HUES48 (cell line): Measurements from ENCODE around the gene CDK6.

Experiments
- H3K27ac ChIP-seq: one replicate; pipeline ENCODE4 v1.7.0; 2013; ENCODE audit warnings: low read depth, low read length, inconsistent platforms
- H3K27me3 ChIP-seq: 2 replicates; pipeline ENCODE4 v1.6.1; 2013; ENCODE audit warnings: mild to moderate bottlenecking, low read length; ENCODE audit not compliant: control insufficient read depth, insufficient read depth
- H3K36me3 ChIP-seq: 2 replicates; pipeline ENCODE4 v1.6.1; 2013; ENCODE audit warnings: low read length; ENCODE audit not compliant: control insufficient read depth, insufficient read depth
- H3K4me1 ChIP-seq: 2 replicates; pipeline ENCODE4 v1.6.1; 2013; ENCODE audit warnings: mild to moderate bottlenecking, low read length; ENCODE audit not compliant: control insufficient read depth, insufficient read depth
- H3K4me3 ChIP-seq: 2 replicates; pipeline ENCODE4 v1.5.1; 2013; ENCODE audit warnings: mild to moderate bottlenecking, low read depth, low read length
- H3K9ac ChIP-seq: 2 replicates; pipeline ENCODE4 v1.6.1; 2013; ENCODE audit warnings: mild to moderate bottlenecking, low read depth, low read length, moderate library complexity
- H3K9me3 ChIP-seq: 2 replicates; pipeline ENCODE4 v1.6.1; 2013; ENCODE audit warnings: low read length; ENCODE audit not compliant: control insufficient read depth, insufficient read depth

CDK6 gene

DNA sequence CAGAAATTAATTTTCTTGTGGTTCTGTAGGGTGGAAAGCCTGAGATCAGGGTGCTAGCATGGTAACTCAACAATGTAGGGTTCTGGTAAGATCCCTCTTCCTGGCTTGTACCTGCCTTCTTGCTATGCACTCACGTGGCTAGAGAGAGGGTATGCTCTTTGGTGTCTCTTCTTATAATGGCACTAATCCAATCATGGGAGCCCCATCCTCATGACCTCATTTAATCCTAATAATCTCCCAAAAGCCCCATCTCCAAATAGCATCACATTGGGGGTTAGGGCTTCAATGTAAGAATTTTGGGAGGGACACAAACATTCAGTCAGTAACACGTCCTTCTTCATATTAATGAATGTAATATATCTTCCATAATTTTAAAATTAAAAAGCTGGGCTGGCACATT is 206.6 kb downstream of the CDK6 start:
- Histone ChIP-seq H3K36me3 (no peaks in the 10 kb centered on the region), H3K4me3 (no peak overlapping the region), H3K27me3 (no peaks in the 10 kb centered on the region), H3K9ac (no peak overlapping the region), H3K9me3 (no peaks in the 10 kb centered on the region), H3K4me1 (peaks cover 15% of the 10 kb centered on the region), H3K27ac (no peak overlapping the region)

GRCh38 chr7:92627956-92628355 is 208.4 kb downstream of the CDK6 start:
- no peaks in the 10 kb centered on the region for H3K27me3 ChIP-seq
- no peaks in the 10 kb centered on the region for H3K36me3 ChIP-seq
- H3K9me3 ChIP-seq, result no peaks in the 10 kb centered on the region
- H3K4me1 ChIP-seq, result no peaks in the 10 kb centered on the region; the same call in 1 of the 2 replicates
- H3K27ac ChIP-seq, result no peak overlapping the region
- H3K9ac ChIP-seq, result no peak overlapping the region
- no peak overlapping the region for H3K4me3 ChIP-seq

DNA sequence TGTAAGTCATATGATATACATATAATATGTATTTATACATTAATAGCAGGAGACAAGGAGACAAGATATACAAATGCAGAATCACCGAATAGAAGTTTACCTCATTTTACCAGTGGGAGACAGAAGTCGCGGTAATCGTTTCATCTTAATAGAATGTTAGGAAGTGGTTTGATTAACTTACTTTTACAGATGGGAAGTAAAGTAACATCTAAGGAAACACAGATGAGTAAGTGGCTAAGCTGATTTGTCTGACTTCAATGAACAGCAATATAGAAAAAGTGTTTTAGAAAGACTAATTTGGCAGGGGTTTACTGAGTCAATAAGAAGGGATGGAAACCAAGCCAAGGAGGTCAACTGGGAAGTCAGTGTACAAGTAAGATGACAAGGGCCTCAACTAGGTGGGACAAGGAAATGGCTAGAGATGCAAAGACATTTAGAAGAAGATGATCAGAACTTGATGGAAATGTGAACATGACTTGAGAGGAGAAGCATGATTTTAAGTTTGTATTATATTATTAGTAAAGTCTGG is 210.0 kb downstream of the CDK6 start:
- Histone ChIP-seq H3K27ac (no peak overlapping the region), H3K9me3 (no peaks in the 10 kb centered on the region), H3K9ac (no peak overlapping the region), H3K4me3 (no peak overlapping the region), H3K27me3 (no peaks in the 10 kb centered on the region), H3K36me3 (no peaks in the 10 kb centered on the region), H3K4me1 (peaks cover 2% of the 10 kb centered on the region)

DNA sequence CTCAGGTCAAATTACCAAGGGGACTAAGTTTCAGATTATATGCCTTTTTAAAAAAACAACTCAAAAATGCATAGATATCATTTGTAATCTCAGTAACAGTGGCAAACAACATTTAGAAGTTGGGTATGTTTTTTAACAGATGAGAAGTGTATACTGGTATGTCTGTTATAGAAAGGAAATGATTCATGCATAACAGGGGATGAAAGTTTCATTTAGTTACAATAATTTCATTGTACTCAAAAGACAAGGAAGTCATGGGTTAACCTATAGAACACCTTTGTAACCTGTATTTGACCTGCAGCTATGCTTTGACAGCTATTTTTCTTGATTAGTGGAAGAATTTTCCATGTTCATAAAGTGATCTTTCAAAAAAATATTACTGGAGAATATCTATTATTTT is 210.8 kb downstream of the CDK6 start:
- peaks cover 6% of the 10 kb centered on the region for H3K4me1 ChIP-seq
- no peaks in the 10 kb centered on the region for H3K36me3 ChIP-seq
- H3K9ac ChIP-seq, result no peak overlapping the region
- H3K4me3 ChIP-seq, result no peak overlapping the region
- no peaks in the 10 kb centered on the region for H3K27me3 ChIP-seq
- no peak overlapping the region for H3K27ac ChIP-seq
- H3K9me3 ChIP-seq, result no peaks in the 10 kb centered on the region

DNA sequence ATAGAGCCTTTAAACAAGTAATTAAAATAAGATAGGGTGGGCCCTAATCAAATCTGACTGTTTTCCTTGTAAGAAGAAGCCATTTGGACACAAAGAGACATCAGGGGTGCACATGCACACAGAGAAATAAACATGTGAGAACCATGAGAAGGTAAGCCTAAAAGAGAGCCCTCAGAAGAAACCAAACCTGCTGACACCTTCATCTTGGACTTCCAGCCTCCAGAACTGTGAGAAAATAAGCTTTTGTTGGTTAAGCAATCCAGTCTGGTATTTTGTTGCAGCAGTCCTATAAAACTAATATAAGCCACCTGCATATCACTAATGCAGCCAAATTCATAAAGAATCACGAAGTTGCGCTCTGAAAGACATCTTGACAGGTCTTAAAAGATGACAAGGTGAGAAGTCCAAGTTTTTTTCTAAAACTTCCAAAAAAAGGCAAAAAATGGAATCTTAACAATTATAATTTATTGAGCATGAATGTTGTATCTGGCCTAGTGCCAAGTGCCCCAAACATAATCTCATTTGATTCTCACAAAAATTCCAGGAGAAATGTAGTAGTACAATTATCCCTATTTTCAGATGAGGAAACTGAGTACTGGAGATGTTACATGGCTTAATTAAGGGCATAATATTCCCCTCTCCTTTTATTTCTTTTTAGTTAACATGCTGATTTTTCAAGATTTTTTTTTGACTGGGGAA is 211.9 kb downstream of the CDK6 start:
- no peaks in the 10 kb centered on the region for H3K27me3 ChIP-seq
- H3K9me3 ChIP-seq, result no peaks in the 10 kb centered on the region
- H3K27ac ChIP-seq, result no peak overlapping the region
- no peak overlapping the region for H3K9ac ChIP-seq
- H3K4me1 ChIP-seq, result peaks cover 6% of the 10 kb centered on the region
- H3K4me3 ChIP-seq, result no peak overlapping the region
- no peaks in the 10 kb centered on the region for H3K36me3 ChIP-seq

DNA sequence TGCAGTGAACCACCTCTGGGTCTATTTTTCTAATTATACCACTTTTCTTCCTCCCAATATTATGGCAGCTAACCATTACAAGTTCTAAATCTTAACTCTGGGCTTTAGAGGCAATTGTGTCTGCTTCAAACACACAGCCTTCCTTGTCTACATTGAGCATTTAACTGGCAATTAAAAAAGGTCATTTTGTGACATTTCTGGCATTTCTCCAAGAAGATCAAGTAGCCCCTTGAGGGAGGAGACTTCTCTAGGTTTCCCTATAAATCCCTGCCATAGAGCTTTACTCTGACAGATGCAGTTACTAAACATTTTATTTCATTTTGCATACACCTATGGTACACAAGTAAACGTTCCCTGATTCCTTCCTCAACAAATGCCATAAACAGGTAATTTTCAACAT is 212.8 kb downstream of the CDK6 start:
- no peak overlapping the region for H3K9ac ChIP-seq
- H3K36me3 ChIP-seq, result no peaks in the 10 kb centered on the region
- H3K4me1 ChIP-seq, result peaks cover 6% of the 10 kb centered on the region
- no peak overlapping the region for H3K27ac ChIP-seq
- no peak overlapping the region for H3K4me3 ChIP-seq
- no peaks in the 10 kb centered on the region for H3K27me3 ChIP-seq
- no peaks in the 10 kb centered on the region for H3K9me3 ChIP-seq

DNA sequence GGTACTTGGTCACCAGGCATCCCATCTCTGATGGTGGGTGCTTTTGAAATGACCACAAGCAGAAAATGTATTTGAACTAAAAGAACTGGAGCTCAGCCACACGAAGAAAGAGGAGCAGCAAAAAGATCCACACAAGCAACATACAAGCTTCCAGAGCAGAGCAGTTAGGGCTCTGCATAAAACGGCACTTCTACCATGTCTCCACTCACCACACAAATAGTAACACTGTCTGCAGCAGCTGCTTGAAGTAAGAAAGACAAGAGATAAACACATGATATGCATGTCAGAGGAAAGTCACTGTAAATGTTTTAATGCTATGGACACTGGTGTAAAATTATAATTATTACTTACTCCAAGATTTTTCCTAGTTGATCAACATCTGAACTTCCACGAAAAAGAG is 213.7 kb downstream of the CDK6 start:
- H3K27ac ChIP-seq, result no peak overlapping the region
- peaks cover 4% of the 10 kb centered on the region; the same call in 1 of the 2 replicates for H3K36me3 ChIP-seq
- peaks cover 6% of the 10 kb centered on the region for H3K4me1 ChIP-seq
- H3K27me3 ChIP-seq, result no peaks in the 10 kb centered on the region
- H3K9ac ChIP-seq, result no peak overlapping the region
- no peak overlapping the region for H3K4me3 ChIP-seq
- H3K9me3 ChIP-seq, result no peaks in the 10 kb centered on the region

DNA sequence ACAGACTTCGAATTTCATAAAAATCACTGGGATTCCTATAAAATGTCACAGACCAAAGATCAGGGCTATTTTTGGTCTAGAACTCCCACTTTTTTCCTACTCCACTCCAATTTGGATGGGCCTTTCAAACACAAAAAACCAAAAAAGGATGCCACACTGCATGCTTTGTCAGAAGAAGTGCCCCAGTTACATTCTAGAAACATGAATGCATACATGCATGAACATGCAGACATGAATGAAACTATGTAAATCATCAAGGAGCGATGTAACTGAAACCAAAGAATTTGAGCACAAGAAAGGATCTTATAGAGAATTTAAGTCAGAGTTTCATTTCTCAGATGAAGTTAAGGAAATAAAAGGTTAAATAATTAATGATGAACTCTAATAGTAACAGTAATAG is 214.3 kb downstream of the CDK6 start:
- no peak overlapping the region for H3K9ac ChIP-seq
- H3K4me1 ChIP-seq, result peaks cover 6% of the 10 kb centered on the region
- H3K27me3 ChIP-seq, result no peaks in the 10 kb centered on the region
- H3K4me3 ChIP-seq, result no peak overlapping the region
- no peak overlapping the region for H3K27ac ChIP-seq
- no peaks in the 10 kb centered on the region for H3K9me3 ChIP-seq
- H3K36me3 ChIP-seq, result peaks cover 5% of the 10 kb centered on the region; the same call in 1 of the 2 replicates

DNA sequence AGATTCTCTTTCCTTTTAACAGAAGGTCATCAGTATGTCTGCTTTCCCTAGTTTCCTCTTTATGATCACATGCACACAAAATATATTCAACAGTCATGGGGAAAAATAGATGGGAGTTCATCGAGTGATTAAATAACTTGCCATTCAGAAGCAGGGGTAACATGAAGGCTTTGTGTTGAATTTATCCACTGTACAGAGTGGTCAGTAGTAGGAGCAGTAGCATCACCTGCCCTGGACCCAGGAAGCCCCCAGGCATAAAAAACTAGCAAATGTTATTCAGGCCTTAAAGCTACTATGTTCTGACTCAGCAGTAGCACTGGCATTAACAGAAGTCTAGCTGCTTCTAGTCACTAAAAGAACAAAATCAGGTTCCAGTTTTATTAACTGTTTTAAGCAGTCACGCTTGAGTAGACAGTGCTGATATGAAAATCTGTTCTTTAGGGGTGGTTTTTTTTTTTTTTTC is 214.8 kb downstream of the CDK6 start:
- H3K4me1 ChIP-seq, result peaks cover 6% of the 10 kb centered on the region
- H3K36me3 ChIP-seq, result peaks cover 5% of the 10 kb centered on the region; the same call in 1 of the 2 replicates
- H3K27me3 ChIP-seq, result no peaks in the 10 kb centered on the region
- H3K4me3 ChIP-seq, result no peak overlapping the region
- H3K9me3 ChIP-seq, result no peaks in the 10 kb centered on the region
- H3K27ac ChIP-seq, result no peak overlapping the region
- no peak overlapping the region for H3K9ac ChIP-seq

- Histone ChIP-seq H3K4me3 (no peak overlapping the region), H3K9me3 (no peaks in the 10 kb centered on the region), H3K36me3 (peaks cover 5% of the 10 kb centered on the region; the same call in 1 of the 2 replicates), H3K27me3 (no peaks in the 10 kb centered on the region), H3K4me1 (peaks cover 7% of the 10 kb centered on the region), H3K27ac (no peak overlapping the region), H3K9ac (no peak overlapping the region)
Observed at GRCh38 chr7:92621026-92621540, 215.3 kb downstream of the CDK6 start.

GRCh38 chr7:92615861-92616260 is 220.5 kb downstream of the CDK6 start:
- Histone ChIP-seq H3K9me3 (no peaks in the 10 kb centered on the region), H3K9ac (no peak overlapping the region), H3K27ac (no peak overlapping the region), H3K27me3 (no peaks in the 10 kb centered on the region), H3K4me1 (peaks cover 8% of the 10 kb centered on the region; the same call in 1 of the 2 replicates), H3K4me3 (no peak overlapping the region), H3K36me3 (peaks cover 22% of the 10 kb centered on the region)
